Tibial nerve (tissue), 3 donors: ENCODE measurements around the gene USP20.

Experiments
- CTCF ChIP-seq, 5 experiments: fragments of 200-600 bp in 3 of 5; fragments of 450-650 bp in 2 of 5; sonication (generic) in 3 of 5; IDR thresholded peaks; one replicate each; pipeline ENCODE4 v1.5.1; 2016 to 2019; ENCODE audit warnings: antibody characterized with exemption in 5 of 5, mild to moderate bottlenecking in 3 of 5, moderate library complexity in 2 of 5
- POLR2A ChIP-seq, 2 donors: fragments of 450-650 bp; IDR thresholded peaks; one replicate each; pipeline ENCODE4 v1.6.1; 2017; ENCODE audit warnings: antibody characterized with exemption in 2 of 2, mild to moderate bottlenecking in 2 of 2, moderate library complexity in 2 of 2

- TF ChIP-seq POLR2A (IDR thresholded peaks at IDR 0.05) = no peak
- TF ChIP-seq CTCF (IDR thresholded peaks at IDR 0.05) = no peak
These were observed 21.9 kb downstream of the USP20 start for GRCh38 chr9:129857207-129857606.
